GM18507 (cell line): ENCODE data around the gene GPAT2.
"Not testable (repeated sequence)": the region's sequence is repeated elsewhere in the genome, so short reads cannot be mapped to it uniquely, and the experiment has no call there.

Source experiments
- DNase-seq: peaks from one replicate; pipeline ENCODE4 v3.0.0; 2011; ENCODE audit warnings: low read depth; ENCODE audit not compliant: insufficient read length; ENCODE audit errors: extremely low spot score
- FAIRE-seq: peaks from 2 replicates; lab custom pipeline; 2011; peaks lifted over from hg19 to GRCh38; lab: Jason Lieb, UNC

Gene GPAT2

GRCh38 chr2:96027725-96028325 is 6.9 kb downstream of the GPAT2 start:
- FAIRE-seq, DNase-seq: not testable (repeated sequence)

- FAIRE-seq, DNase-seq: not testable (repeated sequence)
Measured at GRCh38 chr2:96025755-96026154, 9.0 kb downstream of the GPAT2 start.

- DNase-seq: no peak
- no peak for FAIRE-seq
Measured at GRCh38 chr2:96025194-96025492, 9.6 kb downstream of the GPAT2 start.

- FAIRE-seq (no peak), DNase-seq (no peak)
Measured at GRCh38 chr2:96024336-96025193, 10.2 kb downstream of the GPAT2 start.

- not testable (repeated sequence) for DNase-seq, FAIRE-seq
Measured at GRCh38 chr2:96023701-96024100, 11.0 kb downstream of the GPAT2 start.

DNA sequence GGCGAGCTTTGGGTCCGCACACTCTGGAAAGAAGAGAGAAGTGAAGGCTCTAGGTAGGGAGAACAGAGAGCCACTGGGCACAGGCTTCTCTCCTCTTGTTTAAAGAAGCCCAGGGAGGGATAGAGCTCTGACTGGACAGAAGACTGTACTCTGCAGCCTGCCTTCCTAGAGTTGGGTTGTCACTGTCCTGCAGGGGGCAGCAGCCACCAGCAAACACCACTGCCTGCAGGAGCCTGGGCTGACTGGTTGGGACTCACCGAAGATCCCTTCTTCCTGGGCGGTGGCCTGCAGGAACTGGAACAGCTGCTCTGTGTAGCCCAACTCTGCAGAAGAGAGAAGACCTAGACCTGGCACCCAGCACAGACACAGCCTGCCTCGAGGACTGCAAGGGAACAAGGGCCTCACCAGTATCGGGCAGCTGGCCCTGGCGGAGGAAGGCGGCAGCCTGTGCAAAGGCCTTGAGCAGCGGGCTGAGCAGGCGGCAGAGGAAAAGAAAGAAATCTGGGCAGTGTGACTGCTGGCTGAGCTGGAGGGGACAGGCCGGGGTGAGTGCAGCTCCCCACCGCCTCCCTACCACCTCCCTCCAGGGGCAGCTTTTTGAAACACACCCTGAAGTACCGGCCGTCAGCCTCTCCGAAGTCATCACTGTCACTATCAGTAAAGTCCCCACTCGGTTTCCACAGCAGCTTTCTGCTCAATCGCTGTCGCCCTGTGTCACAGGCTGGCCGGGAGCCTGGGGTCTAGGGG is 11.8 kb downstream of the GPAT2 start:
- DNase-seq (peak; percentile 50), FAIRE-seq (peak; percentile 78)

GRCh38 chr2:96022126-96022525 is 12.6 kb downstream of the GPAT2 start:
- DNase-seq, FAIRE-seq: not testable (repeated sequence)

- FAIRE-seq, DNase-seq: not testable (repeated sequence)
Measured at GRCh38 chr2:96021142-96021541, 13.6 kb downstream of the GPAT2 start.

DNA sequence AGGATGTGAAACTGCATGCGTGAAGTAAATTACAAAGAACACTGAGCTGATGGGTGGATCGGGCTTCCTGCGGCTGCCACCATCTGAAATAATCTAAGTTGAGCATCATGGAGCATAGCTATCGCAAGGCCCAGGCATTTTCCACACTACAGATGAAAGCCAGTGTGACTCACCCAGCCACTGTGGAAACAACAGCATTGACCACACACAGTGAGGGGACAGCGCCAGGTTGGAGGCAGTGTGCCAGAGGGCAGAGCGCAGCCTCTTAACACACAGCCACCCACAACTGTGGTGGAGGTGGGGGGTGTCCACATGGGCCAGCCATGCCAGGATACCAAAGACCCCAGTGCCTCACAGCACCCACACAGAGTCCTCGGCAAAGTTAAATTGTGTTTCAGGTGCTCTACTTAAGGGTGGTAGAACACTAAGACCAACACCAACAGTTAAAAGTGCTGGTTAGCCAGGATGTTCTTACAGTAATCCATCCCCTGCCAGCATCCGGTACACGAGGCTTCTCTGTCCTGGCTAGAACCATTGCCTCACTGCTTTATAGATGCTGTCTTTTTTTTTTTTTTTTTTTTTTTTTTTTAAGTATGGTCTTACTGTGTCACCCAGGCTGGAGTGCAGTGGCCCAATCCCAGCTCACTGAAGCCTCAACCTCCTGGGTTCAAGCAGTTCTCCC is 14.7 kb downstream of the GPAT2 start:
- FAIRE-seq, DNase-seq: not testable (repeated sequence)

DNA sequence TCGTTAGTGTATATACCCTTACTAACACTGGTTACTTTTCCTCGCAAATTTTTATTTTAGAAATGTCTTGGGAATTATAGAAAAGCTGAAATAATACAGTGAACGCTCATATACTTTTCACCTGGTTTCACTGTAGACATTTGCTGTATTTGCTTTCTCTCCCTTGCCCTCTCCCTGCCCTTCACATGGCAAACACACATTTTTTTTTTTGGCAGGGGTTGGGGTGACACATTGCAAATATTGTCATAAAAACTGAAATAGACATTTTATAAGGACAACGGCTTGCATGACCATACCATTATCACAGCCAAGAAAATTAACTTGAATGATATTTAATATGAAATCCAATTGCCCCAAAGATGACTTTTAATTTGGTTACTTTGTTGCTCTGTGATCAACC is 18.4 kb downstream of the GPAT2 start:
- FAIRE-seq, DNase-seq: not testable (repeated sequence)

DNA sequence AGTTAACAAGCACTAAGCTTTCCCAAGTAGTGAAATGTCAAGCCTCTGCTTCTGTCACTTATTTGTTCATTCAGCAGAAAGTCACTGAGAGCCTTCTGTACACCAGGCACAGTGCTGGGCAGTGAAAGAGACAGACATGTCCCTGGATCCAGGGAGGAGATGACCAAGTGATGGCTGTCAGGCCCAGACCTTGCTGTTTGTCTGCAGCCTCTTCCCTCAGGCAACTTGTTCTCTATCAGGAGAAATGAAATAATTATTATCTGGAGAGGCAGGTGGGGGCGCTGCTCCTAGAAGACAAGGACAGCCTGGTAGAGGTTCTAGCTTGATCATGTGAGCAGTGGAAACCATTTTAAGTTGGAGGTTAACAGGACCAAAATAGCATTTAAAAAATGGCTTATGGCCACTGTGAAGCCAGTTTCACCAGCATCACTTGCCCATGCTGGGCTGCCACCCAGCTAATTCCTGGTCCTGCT is 21.9 kb downstream of the GPAT2 start:
- not testable (repeated sequence) for DNase-seq, FAIRE-seq

DNA sequence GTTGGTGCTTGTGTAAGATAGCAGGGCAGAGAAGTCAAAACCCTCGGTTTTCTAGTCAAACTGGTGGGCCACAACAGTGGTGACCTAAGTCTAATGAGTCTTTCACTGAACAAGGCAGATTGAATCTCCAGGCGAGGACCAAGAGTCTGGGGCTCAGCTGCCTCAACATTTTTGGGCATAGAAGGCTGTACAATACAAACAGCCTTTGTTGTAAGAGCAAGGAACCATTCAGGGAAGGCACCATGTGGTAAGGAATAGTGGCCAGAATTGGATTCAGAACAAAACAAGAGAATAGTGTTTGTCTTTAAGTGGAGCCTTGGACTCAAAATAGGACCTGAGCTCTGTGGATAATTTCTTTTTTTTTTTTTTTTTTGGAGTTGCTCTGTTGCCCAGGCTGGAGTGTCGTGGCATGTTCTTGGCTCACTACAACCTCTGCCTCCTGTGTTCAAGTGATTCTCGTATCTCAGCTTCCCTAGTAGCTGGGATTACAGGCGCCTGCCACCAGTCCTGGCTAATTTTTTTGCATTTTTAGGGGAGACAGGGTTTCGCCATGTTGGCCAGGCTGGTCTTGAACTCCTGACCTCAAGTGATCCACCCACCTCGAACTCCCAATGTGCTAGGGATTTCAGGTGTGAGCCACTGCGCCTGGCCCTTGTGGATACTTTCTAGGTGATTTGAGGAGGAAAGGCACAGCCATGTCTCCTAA is 22.5 kb downstream of the GPAT2 start:
- DNase-seq: not testable (repeated sequence)

DNA sequence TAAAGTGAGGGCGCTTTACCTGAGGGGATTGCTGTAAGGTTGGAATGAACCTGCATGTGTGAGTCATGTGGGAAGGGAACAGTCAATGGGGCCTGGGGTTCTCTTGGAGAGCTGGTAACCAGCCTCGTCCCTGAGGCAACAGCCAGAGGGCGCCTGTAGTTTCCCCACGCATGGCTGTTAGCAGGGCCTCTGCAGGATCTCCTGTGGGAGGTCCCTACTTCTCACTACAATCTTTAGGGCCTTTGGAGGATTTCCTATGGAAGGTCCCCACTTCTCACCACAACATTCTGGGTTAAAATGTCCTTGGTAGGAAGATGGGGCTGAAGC is 23.6 kb downstream of the GPAT2 start:
- not testable (repeated sequence) for FAIRE-seq, DNase-seq

More for the DNA sequence above, 22.5 kb downstream of the GPAT2 start:
- FAIRE-seq: not testable (repeated sequence)

GRCh38 chr2:96010320-96011128 is 24.2 kb downstream of the GPAT2 start:
- FAIRE-seq (peak; percentile 87), DNase-seq (peak; percentile 54)

DNA sequence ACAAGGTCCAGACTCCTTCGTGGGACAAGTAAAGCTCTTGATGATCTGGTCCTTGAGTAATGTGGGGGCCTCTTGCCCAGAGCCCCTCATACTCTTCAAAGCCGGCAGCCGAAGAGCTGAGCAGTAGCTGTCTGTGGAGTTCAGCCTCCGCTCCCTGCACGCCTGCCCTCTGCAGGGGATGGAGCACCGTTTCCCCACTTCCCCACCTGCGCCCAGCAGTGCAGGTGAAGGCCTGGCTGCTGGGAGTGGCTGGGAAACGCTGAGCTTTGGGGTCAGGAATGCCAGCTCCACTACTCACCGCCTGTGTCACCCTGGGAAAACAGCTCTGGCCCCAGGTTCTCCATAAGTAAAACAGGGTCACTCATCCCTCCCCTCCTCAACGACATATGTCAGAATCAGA is 24.9 kb downstream of the GPAT2 start:
- not testable (repeated sequence) for FAIRE-seq, DNase-seq

DNA sequence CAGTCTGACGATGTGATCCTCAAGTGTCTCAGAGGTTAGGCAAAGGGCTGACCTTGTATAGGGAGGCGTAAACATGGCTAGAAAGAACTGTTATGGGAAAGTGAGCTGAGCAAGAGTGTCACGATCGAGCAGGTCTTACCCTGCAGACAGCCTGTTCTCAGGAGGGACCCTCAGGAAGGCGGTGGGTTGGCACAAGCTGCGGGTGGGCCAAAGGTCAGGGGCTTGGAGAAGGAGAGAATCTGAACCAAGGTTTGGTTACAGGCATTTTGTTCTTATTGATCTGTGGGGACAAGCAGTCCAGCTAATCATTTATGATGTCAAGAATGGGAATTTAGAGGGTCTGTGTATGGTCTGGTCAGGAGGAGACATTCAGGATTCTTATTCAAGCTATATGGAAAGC is 26.7 kb downstream of the GPAT2 start:
- FAIRE-seq, DNase-seq: not testable (repeated sequence)

DNA sequence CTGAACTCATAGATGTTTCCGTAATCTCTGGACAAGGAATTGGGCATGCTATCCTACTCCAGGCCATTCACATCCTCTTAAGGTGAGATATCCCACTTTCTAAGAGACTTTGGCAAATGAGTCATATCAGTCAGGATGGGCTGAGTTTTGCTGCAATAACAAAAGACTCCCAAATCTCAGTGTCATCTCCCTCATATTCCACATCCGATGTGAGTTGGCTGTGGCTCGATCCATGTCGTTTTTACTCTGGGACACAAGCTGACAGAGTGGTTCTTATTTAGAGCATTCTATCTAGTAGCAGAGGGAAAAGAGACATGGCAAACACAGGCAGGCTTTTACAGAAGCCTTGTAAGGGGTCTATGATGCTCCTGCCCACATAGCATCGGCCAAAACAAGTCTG is 28.5 kb downstream of the GPAT2 start:
- DNase-seq, FAIRE-seq: not testable (repeated sequence)
